Fibroblast of pulmonary artery (primary cell): ENCODE measurements around the gene PLCXD1.
"Not testable (repeated sequence)": the region's sequence is repeated elsewhere in the genome, so short reads cannot be mapped to it uniquely, and the experiment has no call there.

Experiments
- DNase-seq: peaks from one replicate; pipeline ENCODE4 v3.0.0-alpha.2; 2010; ENCODE audit warnings: low read depth
- H3K4me3 ChIP-seq: replicated peaks from 2 replicates; pipeline ENCODE4 v1.5.1; 2011; ENCODE audit warnings: low read depth, mild to moderate bottlenecking, control low read depth, low read length, moderate library complexity
- TF ChIP-seq, protein P1 (sequence below): IDR thresholded peaks from 2 replicates; pipeline ENCODE4 v1.5.1; 2011; ENCODE audit warnings: mild to moderate bottlenecking, control low read depth, low read length, inconsistent platforms; ENCODE audit errors: missing control alignments

PLCXD1 gene

DNA sequence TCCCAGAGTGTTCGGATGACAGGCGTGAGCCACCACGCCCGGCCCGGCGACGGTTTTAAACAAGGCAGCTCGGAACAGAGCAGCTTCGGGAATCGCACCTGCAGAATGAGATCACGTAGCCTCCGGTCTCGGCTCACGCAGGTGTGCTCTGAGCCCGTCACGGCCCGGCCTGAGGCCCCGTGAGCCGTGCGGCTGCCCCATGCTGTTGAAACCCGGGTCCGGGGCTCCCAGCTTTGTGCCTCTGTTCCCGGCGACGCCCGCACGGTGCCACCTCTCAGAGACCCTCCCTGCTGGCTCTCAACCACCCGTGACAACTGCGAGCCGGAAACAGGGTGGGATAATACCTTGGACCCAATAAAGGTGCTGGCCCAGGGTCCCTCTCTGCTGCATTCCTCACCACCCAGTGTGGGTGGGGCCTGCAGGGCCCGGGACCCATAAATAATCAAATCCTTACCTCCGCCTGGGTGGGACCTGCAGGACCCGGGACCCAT lies 13.4 kb upstream of the PLCXD1 start:
- H3K4me3 ChIP-seq = no peak overlapping the region
- DNase-seq = no peak
- TF ChIP-seq, protein P1, sequence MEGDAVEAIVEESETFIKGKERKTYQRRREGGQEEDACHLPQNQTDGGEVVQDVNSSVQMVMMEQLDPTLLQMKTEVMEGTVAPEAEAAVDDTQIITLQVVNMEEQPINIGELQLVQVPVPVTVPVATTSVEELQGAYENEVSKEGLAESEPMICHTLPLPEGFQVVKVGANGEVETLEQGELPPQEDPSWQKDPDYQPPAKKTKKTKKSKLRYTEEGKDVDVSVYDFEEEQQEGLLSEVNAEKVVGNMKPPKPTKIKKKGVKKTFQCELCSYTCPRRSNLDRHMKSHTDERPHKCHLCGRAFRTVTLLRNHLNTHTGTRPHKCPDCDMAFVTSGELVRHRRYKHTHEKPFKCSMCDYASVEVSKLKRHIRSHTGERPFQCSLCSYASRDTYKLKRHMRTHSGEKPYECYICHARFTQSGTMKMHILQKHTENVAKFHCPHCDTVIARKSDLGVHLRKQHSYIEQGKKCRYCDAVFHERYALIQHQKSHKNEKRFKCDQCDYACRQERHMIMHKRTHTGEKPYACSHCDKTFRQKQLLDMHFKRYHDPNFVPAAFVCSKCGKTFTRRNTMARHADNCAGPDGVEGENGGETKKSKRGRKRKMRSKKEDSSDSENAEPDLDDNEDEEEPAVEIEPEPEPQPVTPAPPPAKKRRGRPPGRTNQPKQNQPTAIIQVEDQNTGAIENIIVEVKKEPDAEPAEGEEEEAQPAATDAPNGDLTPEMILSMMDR = no peak

DNA sequence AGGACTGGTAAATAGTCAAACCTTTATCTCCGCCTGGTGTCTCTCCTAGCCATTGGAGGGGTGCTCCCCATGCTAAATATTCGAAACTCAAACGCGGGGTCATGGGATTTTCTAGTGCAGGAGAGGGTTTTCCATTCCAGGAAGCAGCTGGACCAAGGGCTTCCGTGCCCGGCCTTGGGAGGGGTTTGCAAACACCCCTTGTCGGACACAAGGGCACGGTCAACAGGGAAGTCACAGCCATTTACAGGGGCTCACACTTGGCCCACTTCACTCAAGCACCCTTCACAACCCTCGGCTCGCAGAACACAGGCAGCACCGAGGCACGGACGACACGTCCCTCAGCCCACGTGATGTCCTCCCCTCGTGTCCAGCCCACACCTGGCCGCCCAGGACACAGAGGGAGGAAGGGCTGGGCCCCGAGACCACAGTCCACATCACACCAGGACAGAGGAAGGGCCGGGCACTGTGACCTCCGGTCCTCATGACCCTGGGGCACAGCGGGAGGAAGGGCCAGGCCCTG lies 10.3 kb upstream of the PLCXD1 start:
- TF ChIP-seq, protein P1 = no peak
- no peak overlapping the region for H3K4me3 ChIP-seq
- DNase-seq = no peak

DNA sequence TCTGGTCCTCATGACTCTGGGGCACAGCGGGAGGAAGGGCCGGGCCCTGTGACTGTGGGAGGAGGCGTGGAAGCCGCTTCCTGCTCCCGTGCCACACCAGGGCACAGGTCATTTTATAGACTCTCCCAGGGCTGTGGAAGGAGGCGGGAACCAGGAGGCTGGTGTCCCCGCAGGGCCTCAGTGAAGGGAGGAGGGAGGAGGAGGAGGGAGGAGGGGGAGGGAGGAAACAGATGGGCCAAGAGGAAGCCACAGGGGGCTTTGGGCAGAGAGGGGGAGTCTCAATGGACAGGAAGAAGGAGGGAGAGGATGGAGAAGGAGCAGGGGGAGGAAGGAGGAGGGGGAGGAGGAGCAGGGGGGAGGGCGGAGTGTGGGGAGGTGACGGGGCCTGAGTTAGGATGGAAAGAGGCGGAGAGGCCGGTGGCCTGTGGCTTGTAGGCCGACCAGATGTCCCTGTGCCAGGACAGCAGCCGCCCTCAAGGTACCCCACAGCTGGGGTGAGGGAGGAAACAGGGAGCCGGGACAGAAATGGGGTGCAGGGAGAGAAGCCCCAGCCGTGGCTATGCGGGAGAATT lies 6.2 kb upstream of the PLCXD1 start:
- no peak overlapping the region for H3K4me3 ChIP-seq
- TF ChIP-seq, protein P1 = no peak
- no peak for DNase-seq

DNA sequence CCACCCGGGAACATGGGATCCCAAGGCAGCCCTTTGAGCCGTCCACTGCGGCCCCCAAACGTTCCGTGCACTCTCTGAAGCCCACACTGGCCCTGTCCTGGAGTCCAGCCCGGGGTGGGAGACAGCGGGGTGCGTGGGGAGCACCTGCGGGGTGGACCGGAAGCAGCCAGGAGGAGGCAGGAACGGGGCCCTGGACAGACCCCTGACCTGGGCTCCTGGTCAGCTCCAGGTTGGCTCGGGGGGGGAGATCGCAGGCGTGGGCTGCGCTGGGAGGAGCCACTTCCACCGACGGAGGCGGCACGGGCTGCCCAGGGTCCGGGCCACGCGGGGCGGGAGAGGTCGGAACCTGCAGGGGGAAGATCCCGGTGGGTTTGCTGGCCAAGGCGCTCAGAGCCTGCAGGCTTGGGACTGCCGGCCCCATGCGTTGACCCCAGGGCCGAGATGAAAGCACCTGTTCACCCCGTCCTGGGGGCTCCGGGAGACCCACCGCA lies 5.7 kb upstream of the PLCXD1 start:
- no peak for DNase-seq
- TF ChIP-seq, protein P1 = no peak
- no peak overlapping the region for H3K4me3 ChIP-seq

DNA sequence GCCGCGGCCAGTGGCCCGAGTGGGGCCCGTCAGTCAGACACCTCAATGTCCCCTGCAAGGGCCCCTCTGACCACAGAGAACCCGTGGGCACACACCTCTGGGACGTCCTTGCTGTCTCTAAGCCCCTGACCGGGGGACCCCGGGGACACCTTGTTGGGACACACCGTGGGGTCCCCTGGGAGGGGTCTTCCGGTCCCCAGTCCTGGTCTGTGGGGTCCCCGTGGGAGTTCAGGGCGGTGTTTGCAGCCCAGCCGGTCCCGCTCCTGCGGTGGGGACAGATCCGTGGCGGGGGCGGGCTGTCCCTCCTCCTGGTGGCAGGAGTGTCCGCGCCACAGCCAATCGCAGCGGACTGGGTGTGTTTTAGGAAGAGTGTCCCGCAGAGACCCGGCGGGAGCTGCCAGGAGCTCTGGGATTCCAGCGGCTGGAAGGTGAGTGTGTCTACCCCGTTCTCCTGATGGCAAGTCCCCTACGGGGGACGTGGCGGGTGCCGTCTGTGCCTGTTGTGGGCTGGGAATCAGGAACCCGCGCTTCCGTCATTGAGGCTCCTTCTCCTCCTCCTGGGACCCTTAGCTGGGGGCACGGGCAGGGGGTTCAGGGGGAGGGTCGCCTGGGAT lies 5.1 kb upstream of the PLCXD1 start:
- TF ChIP-seq, protein P1 = no peak
- H3K4me3 ChIP-seq = peak overlapping the region; percentile 65
- peak; percentile 41 for DNase-seq

DNA sequence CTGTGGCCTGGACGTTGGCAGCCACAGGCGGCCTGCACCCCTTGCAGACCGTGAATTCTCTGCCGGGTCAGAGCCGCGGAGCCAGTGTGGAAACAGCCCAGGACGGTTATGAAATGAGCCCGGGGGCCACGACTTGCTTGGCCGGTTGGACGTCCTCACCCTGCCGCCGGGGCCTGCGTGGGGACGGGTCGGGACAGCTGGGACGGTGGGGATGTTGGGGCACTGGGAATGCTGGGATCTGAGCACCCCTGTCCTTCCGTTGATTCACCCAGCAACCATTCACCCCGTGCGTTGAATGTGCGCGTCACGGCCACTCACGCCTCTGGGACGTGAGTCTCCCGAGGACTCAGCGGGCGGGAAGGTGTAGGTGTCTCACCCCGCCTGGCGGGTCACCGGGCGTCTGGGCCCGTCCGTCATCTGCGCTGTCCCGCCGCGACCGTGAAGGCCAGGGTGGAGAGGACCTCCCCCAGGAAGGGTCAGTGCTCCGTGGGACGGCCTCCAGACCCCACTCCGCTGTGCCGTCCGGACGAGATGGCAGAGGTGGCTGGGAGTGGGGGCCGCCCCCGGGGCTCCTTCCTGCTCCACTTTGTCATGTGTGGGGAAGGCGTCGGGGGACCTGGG lies 4.5 kb upstream of the PLCXD1 start:
- TF ChIP-seq, protein P1 = no peak

DNA sequence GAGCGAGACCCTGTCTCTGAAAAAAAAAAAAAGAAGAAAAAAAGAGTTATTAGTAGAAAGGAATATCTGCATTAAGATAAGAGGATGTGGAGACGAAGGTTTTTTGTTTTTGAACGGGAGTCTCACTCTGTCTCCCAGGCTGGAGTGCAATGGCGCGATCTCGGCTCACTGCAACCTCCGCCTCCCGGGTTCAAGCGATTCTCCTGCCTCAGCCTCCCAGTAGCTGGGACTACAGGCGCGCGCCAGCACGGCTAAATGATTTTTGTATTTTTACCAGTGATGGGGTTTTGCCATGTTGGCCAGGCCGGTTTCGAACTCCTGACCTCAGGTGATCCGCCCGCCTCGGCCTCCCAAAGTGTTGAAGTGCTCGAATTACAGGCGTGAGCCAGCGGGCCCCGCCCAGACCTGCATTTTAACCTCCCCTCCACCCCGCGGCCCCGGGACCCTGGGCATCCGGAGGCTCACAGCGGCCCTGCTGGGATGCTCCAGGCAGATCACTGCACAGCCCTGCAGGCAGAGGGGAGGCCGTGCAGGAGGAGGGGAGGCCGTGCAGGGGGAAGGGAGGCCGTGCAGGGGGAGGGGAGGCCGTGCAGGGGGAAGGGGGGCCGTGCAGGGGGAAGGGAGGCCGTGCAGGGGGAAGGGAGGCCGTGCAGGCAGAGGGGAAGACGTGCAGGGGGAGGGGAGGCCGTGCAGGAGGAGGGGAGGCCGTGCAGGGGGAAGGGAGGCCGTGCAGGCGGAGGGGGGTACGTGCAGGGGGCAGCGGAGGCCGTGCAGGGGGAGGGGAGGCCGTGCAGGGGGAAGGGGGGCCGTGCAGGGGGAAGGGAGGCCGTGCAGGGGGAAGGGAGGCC lies 1.2 kb upstream of the PLCXD1 start:
- not testable (repeated sequence) for H3K4me3 ChIP-seq
- DNase-seq = peak; percentile 19

More for the DNA sequence above, 4.5 kb upstream of the PLCXD1 start:
- H3K4me3 ChIP-seq = peak overlapping the region; percentile 65
- DNase-seq = peak; percentile 39

DNA sequence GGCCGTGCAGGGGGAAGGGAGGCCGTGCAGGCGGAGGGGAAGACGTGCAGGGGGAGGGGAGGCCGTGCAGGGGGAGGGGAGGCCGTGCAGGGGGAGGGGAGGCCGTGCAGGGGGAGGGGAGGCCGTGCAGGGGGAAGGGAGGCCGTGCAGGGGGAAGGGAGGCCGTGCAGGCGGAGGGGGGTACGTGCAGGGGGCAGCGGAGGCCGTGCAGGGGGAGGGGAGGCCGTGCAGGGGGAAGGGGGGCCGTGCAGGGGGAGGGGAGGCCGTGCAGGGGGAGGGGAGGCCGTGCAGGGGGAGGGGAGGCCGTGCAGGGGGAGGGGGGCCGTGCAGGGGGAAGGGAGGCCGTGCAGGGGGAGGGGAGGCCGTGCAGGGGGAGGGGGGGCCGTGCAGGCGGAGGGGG lies 459 bp upstream of the PLCXD1 start:
- H3K4me3 ChIP-seq, DNase-seq: not testable (repeated sequence)

DNA sequence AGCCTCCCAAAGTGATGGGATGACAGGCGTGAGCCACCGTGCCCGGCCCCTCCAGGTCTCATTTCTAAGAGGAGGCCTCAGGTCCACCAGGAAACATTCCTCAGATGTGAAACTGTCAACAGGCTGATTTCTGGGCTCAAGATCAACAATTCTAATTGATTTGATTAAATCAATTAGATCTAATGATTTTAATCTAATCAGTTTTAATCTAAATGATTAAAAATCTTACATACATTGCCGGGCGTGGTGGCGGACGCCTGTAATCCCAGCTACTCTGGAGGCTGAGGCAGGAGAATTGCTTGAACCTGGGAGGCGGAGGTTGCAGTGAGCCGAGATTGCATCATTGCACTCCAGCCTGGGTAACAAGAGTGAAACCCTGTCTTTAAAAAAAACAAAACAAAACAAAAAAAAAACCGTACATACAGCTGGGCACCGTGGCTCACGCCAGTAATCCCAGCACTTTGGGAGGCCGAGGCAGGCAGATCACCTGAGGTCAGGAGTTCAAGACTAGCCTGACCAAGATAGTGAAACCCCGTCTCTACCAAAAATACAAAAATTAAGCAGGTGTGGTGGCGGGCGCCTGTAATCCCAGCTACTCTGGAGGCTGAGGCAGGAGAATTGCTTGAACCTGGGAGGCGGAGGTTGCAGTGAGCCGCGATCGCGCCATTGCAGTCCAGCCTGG lies 960 bp downstream of the PLCXD1 start:
- DNase-seq = not testable (repeated sequence)
- H3K4me3 ChIP-seq = peak overlapping the region; percentile 56
